ENCODE data around the gene TBL1X.

The TBL1X gene

GRCh38 chrX:9785254-9785943, 320.5 kb downstream of the TBL1X start:
- no peak for TF ChIP-seq POLR2A (IDR thresholded peaks at IDR 0.05; ENCODE audit: extremely low read depth, insufficient read length)
- TF ChIP-seq MAX (IDR thresholded peaks at IDR 0.05; ENCODE audit: low read depth, low read length): no peak
- TF ChIP-seq, protein P1, sequence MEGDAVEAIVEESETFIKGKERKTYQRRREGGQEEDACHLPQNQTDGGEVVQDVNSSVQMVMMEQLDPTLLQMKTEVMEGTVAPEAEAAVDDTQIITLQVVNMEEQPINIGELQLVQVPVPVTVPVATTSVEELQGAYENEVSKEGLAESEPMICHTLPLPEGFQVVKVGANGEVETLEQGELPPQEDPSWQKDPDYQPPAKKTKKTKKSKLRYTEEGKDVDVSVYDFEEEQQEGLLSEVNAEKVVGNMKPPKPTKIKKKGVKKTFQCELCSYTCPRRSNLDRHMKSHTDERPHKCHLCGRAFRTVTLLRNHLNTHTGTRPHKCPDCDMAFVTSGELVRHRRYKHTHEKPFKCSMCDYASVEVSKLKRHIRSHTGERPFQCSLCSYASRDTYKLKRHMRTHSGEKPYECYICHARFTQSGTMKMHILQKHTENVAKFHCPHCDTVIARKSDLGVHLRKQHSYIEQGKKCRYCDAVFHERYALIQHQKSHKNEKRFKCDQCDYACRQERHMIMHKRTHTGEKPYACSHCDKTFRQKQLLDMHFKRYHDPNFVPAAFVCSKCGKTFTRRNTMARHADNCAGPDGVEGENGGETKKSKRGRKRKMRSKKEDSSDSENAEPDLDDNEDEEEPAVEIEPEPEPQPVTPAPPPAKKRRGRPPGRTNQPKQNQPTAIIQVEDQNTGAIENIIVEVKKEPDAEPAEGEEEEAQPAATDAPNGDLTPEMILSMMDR (IDR thresholded peaks at IDR 0.05; ENCODE audit: low read depth, low read length): no peak
- TF ChIP-seq MYC (IDR thresholded peaks at IDR 0.05; ENCODE audit: low read depth, low read length): no peak
- H3K4me3 ChIP-seq (ENCODE audit: low read depth, low read length): no peak overlapping the region

GRCh38 chrX:9785944-9786797, 321.3 kb downstream of the TBL1X start, which contains the start of gene SHROOM2:
Gene SHROOM2, plus strand, starts transcription at chrX:9786429. Its CDS starts 117 bp downstream, at chrX:9786546.
- H3K4me3 ChIP-seq (ENCODE audit: low read depth, low read length): no peak within 1 kb of the TSS
- DNase-seq (ENCODE audit: low read depth): no peak
- TF ChIP-seq POLR2A (IDR thresholded peaks at IDR 0.05; ENCODE audit: extremely low read depth, insufficient read length) (no peak), MYC (IDR thresholded peaks at IDR 0.05; ENCODE audit: low read depth, low read length) (no peak), MAX (IDR thresholded peaks at IDR 0.05; ENCODE audit: low read depth, low read length) (no peak)
- TF ChIP-seq, protein P1 (IDR thresholded peaks at IDR 0.05; ENCODE audit: low read depth, low read length): no peak

More at GRCh38 chrX:9785254-9785943, 320.5 kb downstream of the TBL1X start:
- DNase-seq (ENCODE audit: low read depth): no peak

DNA sequence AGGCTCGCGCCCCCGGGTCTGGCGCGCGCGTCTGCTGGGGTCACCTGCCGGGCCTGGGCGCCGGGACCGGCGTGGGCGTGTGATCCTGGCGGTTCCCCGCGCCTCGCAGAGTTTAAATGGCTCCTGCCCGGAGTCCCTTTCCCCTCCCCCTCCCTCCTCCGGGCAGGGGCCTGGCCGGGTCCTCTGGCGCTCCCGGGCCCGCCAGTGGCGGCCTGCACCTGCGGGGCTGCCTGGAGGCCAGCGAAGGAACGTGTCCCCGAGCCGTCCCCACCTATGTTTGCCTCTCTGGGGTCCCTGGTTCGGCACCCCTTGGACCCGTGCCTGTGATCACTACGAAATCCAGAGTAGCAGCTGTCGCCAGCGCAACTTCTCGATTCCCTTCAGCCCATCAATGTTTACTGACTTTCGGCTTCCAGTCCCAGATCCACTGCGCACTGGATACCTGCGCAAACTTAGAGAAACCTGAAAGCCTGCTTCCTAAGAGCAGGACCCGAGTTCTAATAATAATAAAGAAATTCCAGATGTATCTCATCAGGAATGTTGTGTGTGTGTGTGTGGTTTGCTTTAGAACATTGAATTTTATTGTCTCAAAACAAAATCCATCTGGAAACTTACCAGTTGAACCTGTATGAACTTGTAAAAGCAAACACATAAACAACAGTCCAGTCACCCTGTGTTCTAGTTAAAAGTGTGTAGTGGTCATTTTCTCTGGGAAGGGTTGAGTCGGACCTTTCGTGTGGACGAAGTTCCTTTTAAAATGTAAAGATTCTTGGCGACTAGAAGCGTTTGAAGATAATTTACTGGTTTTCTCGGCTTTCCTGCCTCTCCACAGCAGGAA, 322.2 kb downstream of the TBL1X start:
- DNase-seq (ENCODE audit: low read depth): no peak
- TF ChIP-seq POLR2A (IDR thresholded peaks at IDR 0.05; ENCODE audit: extremely low read depth, insufficient read length): no peak

GRCh38 chrX:9788911-9789310, 324.1 kb downstream of the TBL1X start:
- TF ChIP-seq MAX (IDR thresholded peaks at IDR 0.05; ENCODE audit: low read depth, low read length) (no peak), MYC (IDR thresholded peaks at IDR 0.05; ENCODE audit: low read depth, low read length) (no peak), POLR2A (IDR thresholded peaks at IDR 0.05; ENCODE audit: extremely low read depth, insufficient read length) (no peak)
- TF ChIP-seq, protein P1 (IDR thresholded peaks at IDR 0.05; ENCODE audit: low read depth, low read length): no peak
- H3K4me3 ChIP-seq (ENCODE audit: low read depth, low read length): no peak overlapping the region
- no peak for DNase-seq (ENCODE audit: low read depth)

More for the DNA sequence above, 322.2 kb downstream of the TBL1X start:
- H3K4me3 ChIP-seq (ENCODE audit: low read depth, low read length): no peak overlapping the region

DNA sequence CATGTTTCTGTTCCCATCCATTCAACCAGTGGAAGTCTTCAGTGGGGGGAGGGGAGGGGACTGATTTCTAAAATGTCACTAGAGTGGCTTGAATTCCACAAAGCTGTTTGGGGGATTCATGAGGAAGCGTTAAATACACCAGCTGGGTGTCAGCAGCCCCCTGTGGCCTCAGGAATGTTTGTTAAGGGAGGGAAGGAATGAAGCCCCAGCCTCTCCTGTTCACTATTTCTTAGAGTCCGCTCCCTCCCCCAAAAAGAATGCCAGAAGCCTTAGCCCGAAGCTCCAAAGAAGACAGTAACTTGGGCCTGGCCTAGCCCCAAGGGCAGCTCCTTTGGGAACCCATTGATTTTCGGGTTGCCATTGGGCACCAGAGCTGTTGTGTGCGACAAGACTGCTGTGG, 324.7 kb downstream of the TBL1X start:
- TF ChIP-seq, protein P1 (IDR thresholded peaks at IDR 0.05; ENCODE audit: low read depth, low read length): no peak
- TF ChIP-seq MYC (IDR thresholded peaks at IDR 0.05; ENCODE audit: low read depth, low read length): no peak
- no peak for TF ChIP-seq MAX (IDR thresholded peaks at IDR 0.05; ENCODE audit: low read depth, low read length)
- TF ChIP-seq POLR2A (IDR thresholded peaks at IDR 0.05; ENCODE audit: extremely low read depth, insufficient read length): no peak
- no peak overlapping the region for H3K4me3 ChIP-seq (ENCODE audit: low read depth, low read length)
- no peak for DNase-seq (ENCODE audit: low read depth)

Data from NB4 (cell line).